ENCODE measurements around the gene C1orf116.

The C1orf116 gene

DNA sequence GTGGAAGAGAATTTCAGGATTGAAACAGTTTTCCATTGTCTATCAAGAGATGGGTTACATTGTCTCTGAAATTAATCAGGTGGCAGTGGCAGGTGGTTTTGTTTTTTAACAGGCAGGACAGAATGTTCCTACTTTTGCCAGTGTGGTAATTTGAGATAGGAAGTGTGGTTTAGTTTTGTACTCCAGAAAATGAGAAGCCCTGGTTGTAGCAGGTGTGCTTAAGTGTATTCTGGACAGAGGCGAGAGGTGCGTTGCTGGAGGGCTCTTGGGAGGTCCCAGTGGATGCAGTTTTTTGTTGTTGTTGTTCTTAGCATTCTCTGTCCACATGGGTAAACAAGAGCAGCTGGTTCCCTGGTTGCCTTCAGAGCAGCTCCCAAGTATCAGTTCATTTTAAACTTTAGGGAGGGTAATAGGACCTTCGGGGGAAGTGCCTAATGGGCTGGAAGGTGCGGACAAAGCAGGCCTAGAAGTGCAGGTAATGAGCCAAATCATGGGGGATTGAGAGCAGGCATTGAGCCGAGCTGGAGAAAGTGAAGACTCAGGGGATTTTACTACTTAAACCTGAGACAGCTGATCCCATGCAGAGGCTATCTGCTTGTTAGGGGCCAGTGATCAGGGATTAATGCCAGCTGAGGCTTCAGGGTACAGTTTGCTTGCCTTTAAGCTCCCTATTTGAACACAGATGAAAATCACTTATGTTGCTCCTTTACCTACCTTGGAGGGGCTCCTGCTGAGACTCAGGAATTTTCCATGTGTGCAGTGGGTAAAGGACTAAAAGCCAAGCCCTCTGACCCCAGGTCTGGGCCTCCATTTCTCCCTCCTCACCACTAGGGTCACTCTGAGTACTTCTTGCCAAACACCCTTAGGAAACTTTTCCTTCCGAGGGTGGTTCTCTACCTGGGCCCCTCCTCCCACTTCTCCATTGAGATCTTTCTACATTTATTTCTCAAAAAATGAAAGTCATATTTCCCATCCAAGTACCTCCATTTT lies 26.6 kb upstream of the C1orf116 start:
- WGBS = 85% methylated on average over 6 of the region's 6 CpGs
- Histone ChIP-seq H3K9ac (ENCODE audit: low read depth, low read length) (peak overlapping the region; percentile 39; the same call in 1 of the 2 replicates), H3K4me1 (ENCODE audit: insufficient read depth, low read length) (peaks cover 4% of the 10 kb centered on the region; the same call in 1 of the 2 replicates), H3K36me3 (ENCODE audit: insufficient read depth, low read length) (peaks cover 19% of the 10 kb centered on the region), H3K4me3 (ENCODE audit: low read length) (no peak overlapping the region), H3K9me3 (ENCODE audit: insufficient read depth, low read depth, low read length) (no peaks in the 10 kb centered on the region), H3K27me3 (ENCODE audit: insufficient read depth, low read length) (no peaks in the 10 kb centered on the region), H3K27ac (ENCODE audit: low read depth, low read length) (no peak overlapping the region)

DNA sequence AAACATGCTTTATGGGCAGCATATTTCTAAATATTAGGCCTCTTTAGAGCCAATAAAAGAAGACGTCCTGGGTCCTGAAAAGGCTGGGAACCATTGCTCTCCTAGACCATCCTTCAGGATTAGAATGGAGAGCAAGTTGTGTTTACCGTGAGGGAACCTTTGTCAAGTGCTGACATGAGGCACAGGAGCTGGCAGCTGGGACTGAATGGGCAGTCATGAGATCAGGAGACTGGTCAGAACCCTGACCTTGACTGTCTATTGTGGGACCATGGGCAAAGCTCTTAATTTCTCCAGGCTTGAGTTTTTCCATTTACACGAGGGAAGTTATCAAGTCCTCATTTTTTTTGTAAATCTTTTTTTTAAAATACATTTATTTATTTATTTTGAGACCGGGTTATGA lies 25.7 kb upstream of the C1orf116 start:
- Histone ChIP-seq H3K9me3 (ENCODE audit: insufficient read depth, low read depth, low read length) (no peaks in the 10 kb centered on the region), H3K4me1 (ENCODE audit: insufficient read depth, low read length) (peaks cover 4% of the 10 kb centered on the region; the same call in 1 of the 2 replicates), H3K27me3 (ENCODE audit: insufficient read depth, low read length) (no peaks in the 10 kb centered on the region), H3K4me3 (ENCODE audit: low read length) (no peak overlapping the region), H3K9ac (ENCODE audit: low read depth, low read length) (no peak overlapping the region), H3K27ac (ENCODE audit: low read depth, low read length) (no peak overlapping the region), H3K36me3 (ENCODE audit: insufficient read depth, low read length) (peaks cover 10% of the 10 kb centered on the region)
- WGBS = 87% methylated on average over 4 of the region's 4 CpGs

DNA sequence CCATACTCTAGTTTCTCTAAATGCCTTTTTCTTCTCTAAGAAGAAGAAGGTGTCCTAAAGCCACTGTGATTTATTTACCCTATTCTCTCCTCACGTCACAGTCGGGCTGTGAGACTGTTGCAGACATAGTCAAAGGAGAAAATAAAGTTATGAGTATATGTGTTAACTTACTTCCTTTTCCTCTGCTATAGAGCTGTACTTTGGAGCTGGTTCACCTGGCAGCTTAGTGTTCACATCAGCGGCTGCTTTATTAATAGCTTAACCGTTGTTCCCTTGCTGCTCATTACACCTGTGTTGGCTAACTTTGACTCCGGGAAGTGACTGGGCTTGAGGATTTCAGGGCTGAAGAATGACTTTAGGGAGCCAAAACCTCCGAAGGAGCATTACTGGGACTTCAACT lies 24.1 kb upstream of the C1orf116 start:
- Histone ChIP-seq H3K9ac (ENCODE audit: low read depth, low read length) (no peak overlapping the region), H3K4me3 (ENCODE audit: low read length) (no peak overlapping the region), H3K27me3 (ENCODE audit: insufficient read depth, low read length) (no peaks in the 10 kb centered on the region), H3K27ac (ENCODE audit: low read depth, low read length) (no peak overlapping the region), H3K36me3 (ENCODE audit: insufficient read depth, low read length) (no peaks in the 10 kb centered on the region; the same call in 1 of the 2 replicates), H3K4me1 (ENCODE audit: insufficient read depth, low read length) (peaks cover 4% of the 10 kb centered on the region; the same call in 1 of the 2 replicates), H3K9me3 (ENCODE audit: insufficient read depth, low read depth, low read length) (no peaks in the 10 kb centered on the region)
- WGBS = 89% methylated on average over 6 of the region's 6 CpGs

DNA sequence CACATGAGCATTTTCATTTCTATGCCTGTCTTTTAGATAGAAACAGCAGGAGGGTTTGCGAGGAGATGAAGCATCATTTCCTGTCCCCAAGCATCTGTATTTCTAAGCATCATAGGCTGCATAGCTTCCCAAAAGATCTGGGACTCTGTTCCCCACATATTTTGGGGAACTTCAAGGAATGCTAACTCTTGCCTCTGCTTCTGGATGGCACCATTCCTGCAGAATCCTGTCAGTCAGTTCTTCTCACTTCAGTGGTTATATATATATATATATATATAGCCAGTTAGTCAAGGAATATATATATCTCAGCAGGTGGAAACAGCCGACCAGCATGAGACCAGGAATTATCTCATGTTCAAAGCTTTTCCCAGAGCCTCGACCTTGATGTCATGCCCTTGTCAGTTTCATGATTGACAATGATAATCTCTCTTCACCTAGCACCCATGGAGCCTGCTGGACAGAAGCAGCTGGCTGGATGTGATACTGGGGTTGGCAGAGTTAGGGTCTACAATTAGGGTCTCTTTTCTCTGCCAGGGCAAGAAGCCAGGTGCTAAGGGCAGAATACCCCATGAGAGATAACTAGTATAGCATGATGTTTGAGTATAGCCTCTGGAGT lies 22.9 kb upstream of the C1orf116 start:
- Histone ChIP-seq H3K4me3 (ENCODE audit: low read length) (no peak overlapping the region), H3K36me3 (ENCODE audit: insufficient read depth, low read length) (no peaks in the 10 kb centered on the region; the same call in 1 of the 2 replicates), H3K9ac (ENCODE audit: low read depth, low read length) (no peak overlapping the region), H3K4me1 (ENCODE audit: insufficient read depth, low read length) (peaks cover 7% of the 10 kb centered on the region; the same call in 1 of the 2 replicates), H3K27ac (ENCODE audit: low read depth, low read length) (no peak overlapping the region), H3K9me3 (ENCODE audit: insufficient read depth, low read depth, low read length) (no peaks in the 10 kb centered on the region), H3K27me3 (ENCODE audit: insufficient read depth, low read length) (no peaks in the 10 kb centered on the region)
- WGBS = 80% methylated on average over 3 of the region's 3 CpGs

DNA sequence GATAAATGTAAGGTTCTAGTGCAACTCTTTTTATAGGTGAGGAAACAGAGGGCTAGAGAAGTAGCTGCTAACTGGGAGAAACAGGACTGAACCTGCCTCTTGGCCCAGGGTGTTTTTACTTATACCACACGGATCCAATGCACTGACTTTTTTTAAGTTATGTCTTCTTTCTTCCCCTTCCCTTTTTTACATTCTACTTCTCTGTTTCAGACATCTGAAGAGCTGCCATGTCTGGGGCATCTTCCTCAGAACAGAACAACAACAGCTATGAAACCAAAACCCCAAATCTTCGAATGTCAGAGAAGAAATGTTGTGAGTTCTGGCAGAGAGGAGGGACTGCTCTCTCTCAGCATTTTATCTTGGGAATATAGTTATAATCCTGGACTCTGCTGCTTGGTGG lies 21.9 kb upstream of the C1orf116 start:
- Histone ChIP-seq H3K27me3 (ENCODE audit: insufficient read depth, low read length) (no peaks in the 10 kb centered on the region), H3K27ac (ENCODE audit: low read depth, low read length) (no peak overlapping the region), H3K36me3 (ENCODE audit: insufficient read depth, low read length) (peaks cover 2% of the 10 kb centered on the region), H3K9ac (ENCODE audit: low read depth, low read length) (no peak overlapping the region), H3K4me1 (ENCODE audit: insufficient read depth, low read length) (peaks cover 10% of the 10 kb centered on the region; the same call in 1 of the 2 replicates), H3K4me3 (ENCODE audit: low read length) (no peak overlapping the region), H3K9me3 (ENCODE audit: insufficient read depth, low read depth, low read length) (no peaks in the 10 kb centered on the region)
- WGBS = 91% methylated on average over 2 of the region's 2 CpGs

DNA sequence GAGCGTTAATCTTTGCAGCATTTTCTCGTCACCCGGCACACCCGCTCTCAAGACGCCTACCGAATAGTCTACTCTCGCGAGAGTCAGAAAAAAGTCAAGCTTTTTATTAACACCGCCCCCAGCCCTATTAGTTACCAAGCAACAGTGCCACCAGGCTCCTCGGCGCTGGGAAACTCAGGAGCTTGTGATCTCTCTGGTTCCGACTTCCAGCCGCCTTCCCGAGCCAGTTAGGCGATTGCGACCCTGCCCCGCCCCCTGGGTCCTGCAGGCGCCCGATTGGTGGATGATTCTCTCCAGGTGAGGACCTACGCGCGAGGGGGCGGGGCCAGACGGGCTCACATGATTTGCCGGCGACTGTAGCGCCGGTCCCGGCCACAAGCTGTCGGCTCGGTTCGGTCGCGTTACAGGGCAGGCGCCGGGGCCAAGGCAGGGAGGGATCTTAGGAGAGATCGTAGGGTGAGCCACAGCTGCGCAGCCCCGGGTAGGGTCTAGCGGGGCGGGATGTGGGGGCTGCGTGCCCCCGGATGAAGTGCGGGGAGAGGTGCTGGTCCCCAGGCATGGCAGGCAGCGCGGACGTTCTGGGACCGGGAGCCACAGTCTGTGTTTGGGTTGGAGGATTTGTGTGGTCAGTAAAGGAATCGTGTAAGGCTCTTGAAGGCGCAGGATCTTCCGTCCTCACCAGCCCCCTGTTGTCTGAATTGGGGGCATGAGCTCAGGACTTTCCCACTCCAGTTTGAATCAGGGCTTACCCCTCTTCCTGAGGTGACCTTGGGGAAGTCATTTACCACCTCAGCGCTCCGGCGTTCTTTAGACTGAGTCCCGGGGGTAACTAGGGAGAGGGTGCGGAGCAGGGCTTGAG lies 20.6 kb upstream of the C1orf116 start, which contains the start of gene PFKFB2:
Gene PFKFB2, plus strand, starts transcription at position 365 of the 859 bp plus-strand sequence. CDS start 1,443 bp downstream, outside the sequence.
- peaks cover 16% of the 10 kb centered on the region for H3K36me3 ChIP-seq (ENCODE audit: insufficient read depth, low read length)
- H3K4me3 ChIP-seq (ENCODE audit: low read length) = peak within 1 kb of the TSS; percentile 93
- 2% methylated on average over 56 of the region's 56 CpGs for WGBS
- no peaks in the 10 kb centered on the region for H3K27me3 ChIP-seq (ENCODE audit: insufficient read depth, low read length)
- H3K27ac ChIP-seq (ENCODE audit: low read depth, low read length) = peak within 1 kb of the TSS; percentile 78
- H3K9ac ChIP-seq (ENCODE audit: low read depth, low read length) = peak within 1 kb of the TSS; percentile 92
- H3K4me1 ChIP-seq (ENCODE audit: insufficient read depth, low read length) = peaks cover 8% of the 10 kb centered on the region; the same call in 1 of the 2 replicates
- no peaks in the 10 kb centered on the region for H3K9me3 ChIP-seq (ENCODE audit: insufficient read depth, low read depth, low read length)

DNA sequence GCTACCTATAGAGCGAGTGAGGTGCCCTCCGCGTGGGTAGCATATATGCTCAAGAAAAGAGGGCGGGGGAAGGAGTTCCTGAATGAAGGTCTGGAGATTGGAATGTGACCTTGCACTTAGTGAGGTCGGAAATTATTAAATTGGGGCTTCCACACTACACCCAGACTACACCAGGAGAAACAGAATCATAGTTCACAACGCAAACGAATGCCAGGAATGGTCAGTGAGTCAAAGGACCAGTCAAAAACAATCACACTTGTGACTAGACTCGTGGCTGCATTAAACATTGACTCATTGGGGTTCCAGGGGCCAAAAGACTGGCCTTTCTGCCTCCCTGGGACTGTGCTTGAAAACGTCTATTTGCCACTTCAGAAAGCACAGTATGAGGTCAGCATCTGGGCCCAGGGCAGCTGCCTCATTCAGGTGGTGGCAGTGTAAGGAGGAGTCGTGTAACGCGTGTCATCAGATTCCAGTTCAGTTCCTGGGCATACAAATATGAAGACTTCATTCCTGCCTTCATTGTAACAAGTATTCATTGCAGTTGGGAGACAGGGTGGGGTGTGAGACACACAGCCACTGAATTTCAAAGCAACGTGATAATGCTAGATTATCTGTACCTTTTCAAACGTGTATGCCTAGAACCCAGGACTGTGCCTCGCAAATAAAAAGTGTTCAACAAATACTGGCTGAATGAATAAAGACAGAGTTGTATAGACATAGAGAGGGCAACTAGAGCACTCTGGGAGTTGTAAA lies 18.8 kb upstream of the C1orf116 start, which contains the start of gene YOD1:
Gene YOD1, minus strand, starts transcription at position 18 of the 753 bp plus-strand sequence. CDS start 178 bp downstream, outside the sequence.
- WGBS = 59% methylated on average over 15 of the region's 15 CpGs
- Histone ChIP-seq H3K4me1 (ENCODE audit: insufficient read depth, low read length) (peaks cover 22% of the 10 kb centered on the region), H3K36me3 (ENCODE audit: insufficient read depth, low read length) (peaks cover 33% of the 10 kb centered on the region), H3K9ac (ENCODE audit: low read depth, low read length) (peak within 1 kb of the TSS; percentile 97), H3K27me3 (ENCODE audit: insufficient read depth, low read length) (no peaks in the 10 kb centered on the region), H3K9me3 (ENCODE audit: insufficient read depth, low read depth, low read length) (no peaks in the 10 kb centered on the region), H3K4me3 (ENCODE audit: low read length) (peak within 1 kb of the TSS; percentile 93), H3K27ac (ENCODE audit: low read depth, low read length) (peak within 1 kb of the TSS; percentile 97)

DNA sequence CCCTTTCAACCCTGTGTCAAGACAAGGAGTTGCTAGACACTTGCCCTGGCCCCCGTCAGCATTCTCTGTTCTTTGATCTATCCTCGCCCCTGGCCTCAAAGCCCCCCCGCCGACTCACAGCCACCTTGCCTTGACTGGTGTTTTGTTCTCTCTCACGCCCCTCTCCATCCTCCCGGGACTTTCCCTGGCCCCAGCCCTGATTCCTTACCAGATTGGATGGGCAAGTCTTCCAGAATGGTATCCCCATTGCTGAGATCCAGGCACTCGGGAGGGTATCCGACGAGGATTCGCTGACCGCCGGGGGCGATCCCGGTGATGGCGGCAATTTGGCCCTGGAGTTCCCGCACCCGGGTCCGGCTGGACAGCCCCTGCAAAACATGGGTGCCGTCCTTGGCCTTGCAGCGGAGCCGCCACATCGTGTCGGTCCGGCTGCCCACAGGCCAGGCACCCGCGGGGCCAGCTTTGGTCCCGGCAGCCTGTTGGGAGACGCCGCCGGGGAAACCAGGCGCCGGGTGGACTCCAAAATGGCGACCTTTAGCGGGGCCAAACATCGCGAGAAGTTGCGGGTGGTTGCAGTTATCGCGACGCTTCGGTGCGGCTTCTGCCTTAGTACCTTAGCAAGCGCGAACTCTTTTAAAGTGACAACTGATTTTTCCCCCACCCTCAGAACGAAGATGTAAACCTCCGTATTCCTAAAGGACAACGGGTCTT lies 18.1 kb upstream of the C1orf116 start:
- peak overlapping the region; percentile 93 for H3K4me3 ChIP-seq (ENCODE audit: low read length)
- peak overlapping the region; percentile 97 for H3K27ac ChIP-seq (ENCODE audit: low read depth, low read length)
- H3K27me3 ChIP-seq (ENCODE audit: insufficient read depth, low read length) = no peaks in the 10 kb centered on the region
- H3K4me1 ChIP-seq (ENCODE audit: insufficient read depth, low read length) = peaks cover 29% of the 10 kb centered on the region
- H3K9me3 ChIP-seq (ENCODE audit: insufficient read depth, low read depth, low read length) = no peaks in the 10 kb centered on the region
- peak overlapping the region; percentile 97 for H3K9ac ChIP-seq (ENCODE audit: low read depth, low read length)
- peaks cover 39% of the 10 kb centered on the region for H3K36me3 ChIP-seq (ENCODE audit: insufficient read depth, low read length)
- WGBS = under 1% methylated on average over 47 of the region's 47 CpGs

DNA sequence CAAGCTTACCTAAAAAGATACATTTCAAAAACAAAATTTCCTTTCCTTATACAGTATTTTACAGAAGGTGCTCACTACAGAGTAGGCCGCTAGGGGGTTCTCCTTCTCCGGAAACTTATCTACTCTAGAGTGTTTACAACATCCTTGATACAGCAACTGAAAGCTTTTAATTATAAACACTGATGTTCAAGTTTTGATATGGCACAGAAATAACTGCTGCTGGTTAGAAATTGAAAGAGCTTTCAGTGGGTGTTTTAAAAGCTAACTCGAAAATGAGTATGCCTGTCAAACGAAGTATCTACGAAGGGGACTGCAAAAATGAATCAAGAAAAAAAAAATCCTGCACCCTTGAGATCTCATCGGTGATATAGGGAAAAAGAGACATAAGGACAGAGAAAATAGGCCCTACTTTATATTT lies 17.4 kb upstream of the C1orf116 start:
- Histone ChIP-seq H3K27me3 (ENCODE audit: insufficient read depth, low read length) (no peaks in the 10 kb centered on the region), H3K4me1 (ENCODE audit: insufficient read depth, low read length) (peaks cover 31% of the 10 kb centered on the region), H3K36me3 (ENCODE audit: insufficient read depth, low read length) (peaks cover 45% of the 10 kb centered on the region), H3K9ac (ENCODE audit: low read depth, low read length) (peak overlapping the region; percentile 97), H3K27ac (ENCODE audit: low read depth, low read length) (peak overlapping the region; percentile 97), H3K4me3 (ENCODE audit: low read length) (peak overlapping the region; percentile 93), H3K9me3 (ENCODE audit: insufficient read depth, low read depth, low read length) (no peaks in the 10 kb centered on the region)
- under 1% methylated on average over 6 of the region's 6 CpGs for WGBS
